Neural progenitor cell (in vitro differentiated cells): ENCODE data around the gene KLHL12.

Source experiments
- CTCF ChIP-seq: fragments of 200-600 bp; sonication (generic); IDR thresholded peaks from 2 replicates; pipeline ENCODE4 v1.5.1; 2017; ENCODE audit warnings: antibody characterized with exemption, mild to moderate bottlenecking
- EZH2 ChIP-seq: fragments of 200-600 bp; sonication (generic); IDR thresholded peaks from 2 replicates; pipeline ENCODE4 v1.6.1; 2017; ENCODE audit warnings: antibody characterized with exemption, mild to moderate bottlenecking, moderate library complexity

GRCh38 chr1:202848191-202848542 lies 78.9 kb downstream of the KLHL12 start:
- TF ChIP-seq CTCF: no peak
- TF ChIP-seq EZH2: no peak
